OCI-LY7 (cell line): ENCODE data around the gene RSBN1. TPM values are rescaled to one million over a fixed set of nuclear protein-coding genes. Genes with fewer than 3 reads are reported as not detected.

Experiments
- BruUV-seq: library from RNA; stranded (reverse); fragments of 400-500 nt; replicated peaks from 2 replicates; lab custom pipeline; 2021; lab: Mats Ljungman, UMichigan
- CTCF ChIA-PET: fragments of 300-600 bp; sonication (Branson Sonifier 250); formaldehyde crosslinking; loops from one replicate; lab custom pipeline; 2022; ENCODE audit warnings: antibody characterized with exemption; ENCODE audit not compliant: unreplicated experiment; lab: Charles Lee
- POLR2A ChIA-PET: fragments of 300-600 bp; sonication (Branson Sonifier 250); formaldehyde crosslinking; loops from one replicate; lab custom pipeline; 2022; ENCODE audit warnings: antibody characterized with exemption; lab: Charles Lee
- DNase-seq: peaks from one replicate; pipeline ENCODE4 v3.0.0-alpha.2; 2015; ENCODE audit warnings: low spot score
- H2AFZ ChIP-seq: fragments of 200-600 bp; sonication (generic), shearing (Covaris generic); 2 replicates; pipeline ENCODE4 v1.6.1; 2014; ENCODE audit warnings: mild to moderate bottlenecking, antibody characterized with exemption, low read length, moderate library complexity
- H3K27ac ChIP-seq: fragments of 200-600 bp; sonication (generic); 2 replicates; pipeline ENCODE4 v1.5.1; 2014; ENCODE audit warnings: mixed run types, low read depth, mild to moderate bottlenecking, moderate library complexity, low read length, inconsistent platforms; ENCODE audit not compliant: poor library complexity, severe bottlenecking
- H3K36me3 ChIP-seq: fragments of 200-600 bp; sonication (generic); 2 replicates; pipeline ENCODE4 v1.6.1; 2014; ENCODE audit warnings: mild to moderate bottlenecking, antibody characterized with exemption, low read length, moderate library complexity, mixed read lengths; ENCODE audit not compliant: insufficient read depth
- H3K4me1 ChIP-seq: fragments of 200-600 bp; sonication (generic); 2 replicates; pipeline ENCODE4 v1.5.1; 2014; ENCODE audit warnings: mild to moderate bottlenecking, low read length; ENCODE audit not compliant: insufficient read depth, poor library complexity, severe bottlenecking
- H3K4me2 ChIP-seq: fragments of 200-600 bp; sonication (generic); 2 replicates; pipeline ENCODE4 v1.6.1; 2014; ENCODE audit warnings: mild to moderate bottlenecking, low read length
- H3K4me3 ChIP-seq: fragments of 200-600 bp; sonication (generic); 2 replicates; pipeline ENCODE4 v1.5.1; 2014; ENCODE audit warnings: mild to moderate bottlenecking, low read depth, low read length; ENCODE audit not compliant: poor library complexity, severe bottlenecking
- H3K79me2 ChIP-seq: fragments of 200-600 bp; sonication (generic); 2 replicates; pipeline ENCODE4 v1.6.1; 2016; ENCODE audit warnings: low read depth, mild to moderate bottlenecking, low read length, moderate library complexity, mixed read lengths; ENCODE audit not compliant: insufficient read depth
- H3K9me2 ChIP-seq: fragments of 200-600 bp; sonication (generic); 2 replicates; pipeline ENCODE4 v1.6.1; 2016; ENCODE audit warnings: mild to moderate bottlenecking, low read length, mixed read lengths; ENCODE audit not compliant: insufficient read depth
- H3K9me3 ChIP-seq: fragments of 200-600 bp; sonication (generic); 2 replicates; pipeline ENCODE4 v1.6.1; 2014; ENCODE audit warnings: mild to moderate bottlenecking, mixed run types, low read length, mixed read lengths
- H4K20me1 ChIP-seq: fragments of 200-600 bp; sonication (generic); 2 replicates; pipeline ENCODE4 v1.6.1; 2014; ENCODE audit warnings: mild to moderate bottlenecking, antibody characterized with exemption, low read length, moderate library complexity, mixed read lengths; ENCODE audit not compliant: insufficient read depth
- EZH2phosphoT487 ChIP-seq: fragments of 200-600 bp; sonication (generic); IDR thresholded peaks from 2 replicates; pipeline ENCODE4 v1.6.1; 2018; ENCODE audit warnings: low read depth, borderline replicate concordance, mild to moderate bottlenecking, mixed run types, antibody characterized with exemption, low read length, moderate library complexity, mixed read lengths
- intact Hi-C: fragments of 100-400 bp; cut with micrococcal nuclease; formaldehyde crosslinking; loops from one replicate; pipeline ENCODE4 v1.10.0; 2022; ENCODE audit not compliant: unreplicated experiment
- total RNA-seq, 2 experiments: library from RNA; depleted of rRNA in 1 of 2; stranded (reverse); fragments of >200 nt in 1 of 2; shearing (Covaris generic) in 1 of 2; gene quantifications; 2 replicates each; pipeline ENCODE4 v1.2.3, GENCODE V29; 2014 to 2022
- TF ChIP-seq, protein P1 (sequence below): fragments of 200-600 bp; sonication (generic); conservative IDR thresholded peaks from 2 replicates; pipeline ENCODE4 v1.5.1; 2014; ENCODE audit warnings: mild to moderate bottlenecking, antibody characterized with exemption, low read length, moderate library complexity, mixed read lengths

Gene RSBN1
- total RNA-seq, 2 experiments from 2014 or later: 10.8 to 19.0 TPM

DNA sequence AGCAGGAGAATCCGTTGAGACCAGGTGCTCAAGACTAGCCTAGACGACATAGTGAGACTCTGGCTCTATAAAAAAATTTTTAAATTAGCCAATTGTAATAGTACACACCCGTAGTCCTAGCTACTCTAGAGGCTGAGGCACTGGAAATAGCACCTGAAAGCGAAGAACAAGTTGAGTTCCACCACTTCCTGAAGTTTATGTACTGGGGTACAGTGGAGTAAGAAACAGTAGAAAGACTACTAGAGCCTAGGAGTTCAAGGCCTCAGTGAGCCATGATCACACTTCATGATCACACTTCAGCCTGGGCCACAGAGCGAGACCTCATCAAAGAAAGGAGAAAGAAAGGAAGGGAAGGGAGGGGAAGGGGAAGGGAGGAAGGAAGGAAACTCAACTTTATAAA lies 19.8 kb downstream of the RSBN1 start:
- BruUV-seq: no TSS peak
- intact Hi-C loops: no loop called here
- no peak overlapping the region for H3K27ac ChIP-seq

DNA sequence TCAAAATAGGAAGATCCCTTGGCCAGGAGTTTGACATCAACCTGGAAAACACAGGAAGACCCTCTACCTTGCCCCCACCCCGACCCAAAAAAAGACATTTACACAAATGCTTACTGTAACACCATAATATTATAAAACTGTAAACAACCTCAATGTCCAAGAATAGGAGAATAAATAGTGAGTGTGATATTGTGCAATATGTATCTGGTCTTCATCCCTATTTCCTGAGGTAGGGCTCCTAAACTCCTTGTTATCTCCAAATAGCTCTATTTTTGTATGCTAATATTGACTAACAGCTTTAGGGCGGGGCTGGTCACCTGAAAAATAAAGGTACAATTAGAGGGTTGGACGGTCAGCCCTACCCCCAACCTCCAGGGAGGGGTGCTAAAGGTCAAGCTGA lies 23.5 kb downstream of the RSBN1 start:
- peaks cover 12% of the 10 kb centered on the region for H3K4me1 ChIP-seq
- POLR2A ChIA-PET: interaction anchor here (0.6 to 1.2 kb wide), 4 partner anchors 10 to 79 kb away, joined by 3 to 4 read pairs (median 3); no protein-coding TSS in a partner anchor

More for the DNA sequence above, 19.8 kb downstream of the RSBN1 start:
- no peaks in the 10 kb centered on the region for H3K9me2 ChIP-seq
- H4K20me1 ChIP-seq: no peaks in the 10 kb centered on the region
- no peaks in the 10 kb centered on the region for H3K9me3 ChIP-seq
- H3K79me2 ChIP-seq: peaks cover 30% of the 10 kb centered on the region; the same call in 1 of the 2 replicates
- no peak for DNase-seq
- no peak overlapping the region for H3K4me2 ChIP-seq
- no peak overlapping the region for H3K4me3 ChIP-seq
- H3K4me1 ChIP-seq: peaks cover 3% of the 10 kb centered on the region
- peaks cover 53% of the 10 kb centered on the region for H3K36me3 ChIP-seq
- no peak overlapping the region for H2AFZ ChIP-seq
- TF ChIP-seq, protein P1, sequence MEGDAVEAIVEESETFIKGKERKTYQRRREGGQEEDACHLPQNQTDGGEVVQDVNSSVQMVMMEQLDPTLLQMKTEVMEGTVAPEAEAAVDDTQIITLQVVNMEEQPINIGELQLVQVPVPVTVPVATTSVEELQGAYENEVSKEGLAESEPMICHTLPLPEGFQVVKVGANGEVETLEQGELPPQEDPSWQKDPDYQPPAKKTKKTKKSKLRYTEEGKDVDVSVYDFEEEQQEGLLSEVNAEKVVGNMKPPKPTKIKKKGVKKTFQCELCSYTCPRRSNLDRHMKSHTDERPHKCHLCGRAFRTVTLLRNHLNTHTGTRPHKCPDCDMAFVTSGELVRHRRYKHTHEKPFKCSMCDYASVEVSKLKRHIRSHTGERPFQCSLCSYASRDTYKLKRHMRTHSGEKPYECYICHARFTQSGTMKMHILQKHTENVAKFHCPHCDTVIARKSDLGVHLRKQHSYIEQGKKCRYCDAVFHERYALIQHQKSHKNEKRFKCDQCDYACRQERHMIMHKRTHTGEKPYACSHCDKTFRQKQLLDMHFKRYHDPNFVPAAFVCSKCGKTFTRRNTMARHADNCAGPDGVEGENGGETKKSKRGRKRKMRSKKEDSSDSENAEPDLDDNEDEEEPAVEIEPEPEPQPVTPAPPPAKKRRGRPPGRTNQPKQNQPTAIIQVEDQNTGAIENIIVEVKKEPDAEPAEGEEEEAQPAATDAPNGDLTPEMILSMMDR: no peak
- no peak for TF ChIP-seq EZH2phosphoT487
- POLR2A ChIA-PET: interaction anchor here (0.6 to 1.8 kb wide), 5 partner anchors 9 to 155 kb away, joined by 3 to 4 read pairs (median 4); no protein-coding TSS in a partner anchor
- CTCF ChIA-PET: no interaction called here

More for the DNA sequence above, 23.5 kb downstream of the RSBN1 start:
- Histone ChIP-seq H2AFZ (no peak overlapping the region), H3K9me3 (no peaks in the 10 kb centered on the region), H3K36me3 (peaks cover 22% of the 10 kb centered on the region; the same call in 1 of the 2 replicates), H4K20me1 (no peaks in the 10 kb centered on the region), H3K27ac (no peak overlapping the region), H3K9me2 (no peaks in the 10 kb centered on the region), H3K4me3 (no peak overlapping the region), H3K4me2 (no peak overlapping the region), H3K79me2 (peaks cover 57% of the 10 kb centered on the region; the same call in 1 of the 2 replicates)
- no peak for TF ChIP-seq EZH2phosphoT487
- TF ChIP-seq, protein P1: no peak
- CTCF ChIA-PET: no interaction called here
- BruUV-seq: no TSS peak
- intact Hi-C loops: no loop called here
- no peak for DNase-seq
